B cell (primary cell): ENCODE results near the gene NUDT12.

ENCODE experiments used
- CTCF ChIP-seq: fragments of 200-600 bp; IDR thresholded peaks from one replicate; pipeline ENCODE4 v1.8.0; 2022; ENCODE audit warnings: antibody characterized with exemption, mild to moderate bottlenecking
- EZH2 ChIP-seq: IDR thresholded peaks from 2 replicates; pipeline ENCODE4 v1.6.1; 2012; ENCODE audit warnings: borderline replicate concordance, low read depth, mild to moderate bottlenecking, moderate library complexity, low read length; ENCODE audit not compliant: insufficient read depth, poor library complexity, severe bottlenecking

GRCh38 chr5:103602438-103602837 lies 39.8 kb upstream of the NUDT12 start:
- no peak for TF ChIP-seq CTCF
- TF ChIP-seq EZH2: no peak
